Measurements from ENCODE around the gene DNM3.

Gene DNM3

DNA sequence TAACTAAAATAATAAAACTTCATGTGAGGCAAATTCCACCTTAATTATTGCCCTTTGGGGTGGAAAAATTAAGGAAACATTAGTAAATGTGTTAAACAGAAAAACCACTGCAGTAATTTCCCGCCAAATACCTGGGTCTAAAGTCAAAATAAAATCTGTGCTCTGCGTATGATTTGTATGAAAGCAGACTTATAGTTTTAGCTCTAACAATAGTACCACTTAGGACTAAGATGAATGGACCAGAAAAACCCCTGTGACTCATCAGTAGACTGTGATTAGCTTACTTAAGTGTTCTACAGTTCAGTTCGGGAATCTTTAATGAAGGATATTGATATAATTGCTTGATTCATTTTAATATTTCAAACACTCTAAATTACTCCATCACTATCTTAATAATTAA lies 555.9 kb downstream of the DNM3 start:
- DNase-seq (ENCODE audit: low spot score): peak; percentile 15
- in situ Hi-C loops (cut with MboI; ENCODE audit: low sequenced_read_pairs, unreplicated experiment): loop anchor here (10.0 kb wide), 2 partner anchors 52 to 302 kb away; no protein-coding TSS in a partner anchor

GRCh38 chr1:172397633-172398032 lies 556.3 kb downstream of the DNM3 start:
- in situ Hi-C loops (cut with MboI; ENCODE audit: low sequenced_read_pairs, unreplicated experiment): loop anchor here (10.0 kb wide), 2 partner anchors 53 to 303 kb away; no protein-coding TSS in a partner anchor
- TF ChIP-seq, protein P1, sequence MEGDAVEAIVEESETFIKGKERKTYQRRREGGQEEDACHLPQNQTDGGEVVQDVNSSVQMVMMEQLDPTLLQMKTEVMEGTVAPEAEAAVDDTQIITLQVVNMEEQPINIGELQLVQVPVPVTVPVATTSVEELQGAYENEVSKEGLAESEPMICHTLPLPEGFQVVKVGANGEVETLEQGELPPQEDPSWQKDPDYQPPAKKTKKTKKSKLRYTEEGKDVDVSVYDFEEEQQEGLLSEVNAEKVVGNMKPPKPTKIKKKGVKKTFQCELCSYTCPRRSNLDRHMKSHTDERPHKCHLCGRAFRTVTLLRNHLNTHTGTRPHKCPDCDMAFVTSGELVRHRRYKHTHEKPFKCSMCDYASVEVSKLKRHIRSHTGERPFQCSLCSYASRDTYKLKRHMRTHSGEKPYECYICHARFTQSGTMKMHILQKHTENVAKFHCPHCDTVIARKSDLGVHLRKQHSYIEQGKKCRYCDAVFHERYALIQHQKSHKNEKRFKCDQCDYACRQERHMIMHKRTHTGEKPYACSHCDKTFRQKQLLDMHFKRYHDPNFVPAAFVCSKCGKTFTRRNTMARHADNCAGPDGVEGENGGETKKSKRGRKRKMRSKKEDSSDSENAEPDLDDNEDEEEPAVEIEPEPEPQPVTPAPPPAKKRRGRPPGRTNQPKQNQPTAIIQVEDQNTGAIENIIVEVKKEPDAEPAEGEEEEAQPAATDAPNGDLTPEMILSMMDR (IDR thresholded peaks at IDR 0.05; ENCODE audit: borderline replicate concordance, control extremely low read depth, extremely low read depth, insufficient read depth, missing control alignments): no peak
- no peak for DNase-seq (ENCODE audit: low spot score)

More for the DNA sequence above, 555.9 kb downstream of the DNM3 start:
- TF ChIP-seq, protein P1 (IDR thresholded peaks at IDR 0.05; ENCODE audit: borderline replicate concordance, control extremely low read depth, extremely low read depth, insufficient read depth, missing control alignments): no peak

DNA sequence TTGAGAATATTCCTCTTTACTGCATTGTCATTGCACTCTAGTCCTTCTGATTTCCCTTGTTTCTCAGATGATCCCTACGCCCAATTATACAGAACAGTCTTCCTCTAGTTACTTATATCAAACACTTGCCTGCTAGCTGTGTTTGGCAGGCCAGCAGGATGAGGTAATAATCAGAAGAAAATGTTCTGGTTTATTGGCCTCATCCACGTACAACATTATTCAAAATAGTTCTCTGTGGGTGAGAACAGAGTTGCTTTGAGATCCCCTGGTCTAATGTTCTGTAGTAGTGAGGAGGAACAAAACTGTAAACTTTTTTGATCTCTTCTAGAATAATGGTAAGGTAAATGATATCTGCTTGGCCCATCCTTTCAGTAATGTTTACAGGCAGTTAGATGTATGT lies 556.9 kb downstream of the DNM3 start:
- TF ChIP-seq, protein P1 (IDR thresholded peaks at IDR 0.05; ENCODE audit: borderline replicate concordance, control extremely low read depth, extremely low read depth, insufficient read depth, missing control alignments): no peak
- no peak for DNase-seq (ENCODE audit: low spot score)
- in situ Hi-C loops (cut with MboI; ENCODE audit: low sequenced_read_pairs, unreplicated experiment): loop anchor here (10.0 kb wide), 2 partner anchors 53 to 303 kb away; no protein-coding TSS in a partner anchor

GRCh38 chr1:172398970-172399755 lies 557.9 kb downstream of the DNM3 start:
- in situ Hi-C loops (cut with MboI; ENCODE audit: low sequenced_read_pairs, unreplicated experiment): loop anchor here (10.0 kb wide), 2 partner anchors 54 to 304 kb away; no protein-coding TSS in a partner anchor
- TF ChIP-seq, protein P1 (IDR thresholded peaks at IDR 0.05; ENCODE audit: borderline replicate concordance, control extremely low read depth, extremely low read depth, insufficient read depth, missing control alignments): no peak
- no peak for DNase-seq (ENCODE audit: low spot score)

GRCh38 chr1:172399756-172400721 lies 558.7 kb downstream of the DNM3 start:
- TF ChIP-seq, protein P1 (IDR thresholded peaks at IDR 0.05; ENCODE audit: borderline replicate concordance, control extremely low read depth, extremely low read depth, insufficient read depth, missing control alignments): no peak
- DNase-seq (ENCODE audit: low spot score): no peak
- in situ Hi-C loops (cut with MboI; ENCODE audit: low sequenced_read_pairs, unreplicated experiment): loop anchor here (10.0 kb wide), 2 partner anchors 55 to 305 kb away; no protein-coding TSS in a partner anchor

GRCh38 chr1:172400722-172401105 lies 559.4 kb downstream of the DNM3 start:
- TF ChIP-seq, protein P1 (IDR thresholded peaks at IDR 0.05; ENCODE audit: borderline replicate concordance, control extremely low read depth, extremely low read depth, insufficient read depth, missing control alignments): no peak
- DNase-seq (ENCODE audit: low spot score): no peak
- in situ Hi-C loops (cut with MboI; ENCODE audit: low sequenced_read_pairs, unreplicated experiment): no loop called here

Data from GM13976 (cell line).